Testis (tissue), 3 donors: Measurements from ENCODE around the gene TRMT44. TPM values are rescaled to one million over a fixed set of nuclear protein-coding genes. Genes with fewer than 3 reads are reported as not detected.

Experiments
- DNase-seq: peaks from one replicate; pipeline ENCODE4 v3.0.0-alpha.2; 2019
- H3K27ac ChIP-seq, 2 donors: fragments of 200-600 bp; sonication (generic); one replicate each; pipeline ENCODE4 v1.5.1; 2019
- H3K27me3 ChIP-seq: fragments of 200-600 bp; sonication (generic); one replicate; pipeline ENCODE4 v1.5.1; 2019
- H3K36me3 ChIP-seq: fragments of 200-600 bp; sonication (generic); one replicate; pipeline ENCODE4 v1.5.1; 2017; ENCODE audit warnings: low read depth; ENCODE audit errors: missing control alignments
- H3K4me1 ChIP-seq: fragments of 200-600 bp; sonication (generic); one replicate; pipeline ENCODE4 v1.5.1; 2019
- H3K4me3 ChIP-seq, 2 donors: fragments of 200-600 bp; sonication (generic); one replicate each; pipeline ENCODE4 v1.5.1; 2017 to 2019
- H3K9me3 ChIP-seq: fragments of 200-600 bp; sonication (generic); one replicate; pipeline ENCODE4 v1.5.1; 2017
- CTCF ChIP-seq, 3 experiments: fragments of 450-650 bp in 2 of 3; fragments of 200-600 bp in 1 of 3; sonication (generic) in 1 of 3; IDR thresholded peaks; one replicate each; pipeline ENCODE4 v1.5.1; 2016 to 2019; ENCODE audit warnings: antibody characterized with exemption in 3 of 3, mild to moderate bottlenecking in 2 of 3, moderate library complexity in 1 of 3
- POLR2A ChIP-seq: fragments of 450-650 bp; IDR thresholded peaks from one replicate; pipeline ENCODE4 v1.6.1; 2017; ENCODE audit warnings: antibody characterized with exemption, mild to moderate bottlenecking, moderate library complexity
- WGBS, 2 donors: methylation state at CpG; one replicate each; pipeline ENCODE4 v1.1.5; 2018; 5-methylcytosine and 5-hydroxymethylcytosine counted together
- intact Hi-C: fragments of 100-400 bp; cut with DNase I; formaldehyde crosslinking; loops from one replicate; pipeline ENCODE4 v1.15.1; 2023; ENCODE audit warnings: low total_unique reads
- polyA plus RNA-seq: library from polyadenylated mRNA; stranded (reverse); fragments of 350-450 nt; fragmentation: Illumina TruSeq; extraction: RNeasy Lipid Tissue Mini Kit (QIAGEN cat#74804); gene quantifications from one replicate; pipeline ENCODE4 v1.2.3, GENCODE V29; 2014; ENCODE audit warnings: low read depth, low replicate concordance; ENCODE audit not compliant: insufficient read depth
- total RNA-seq, 2 donors: library from RNA; depleted of rRNA; stranded (reverse); fragments of >200 nt; gene quantifications; one replicate each; pipeline ENCODE4 v1.2.3, GENCODE V29; 2016

TRMT44 gene
- total and polyA plus RNA-seq, 3 donors from 2014 or later = 20.9 to 52.7 (median 41.3) TPM

GRCh38 chr4:8465615-8466611, 25.3 kb downstream of the TRMT44 start:
- intact Hi-C loops = no loop called here
- Histone ChIP-seq H3K4me1 (no peaks in the 10 kb centered on the region), H3K4me3 (no peak overlapping the region), H3K9me3 (no peaks in the 10 kb centered on the region), H3K27me3 (no peaks in the 10 kb centered on the region), H3K27ac (no peak overlapping the region), H3K36me3 (no peaks in the 10 kb centered on the region)
- TF ChIP-seq POLR2A (no peak), CTCF (IDR thresholded peaks at IDR 0.05) (no peak)
- no peak for DNase-seq
- WGBS, 2 donors = 77 to 78% methylated on average over 16 to 30 of the region's 31 CpGs

GRCh38 chr4:8467016-8467415, 26.4 kb downstream of the TRMT44 start:
- Histone ChIP-seq H3K4me1 (peaks cover 1% of the 10 kb centered on the region), H3K27me3 (no peaks in the 10 kb centered on the region), H3K27ac (no peak overlapping the region), H3K4me3 (no peak overlapping the region), H3K9me3 (no peaks in the 10 kb centered on the region), H3K36me3 (no peaks in the 10 kb centered on the region)
- intact Hi-C loops = no loop called here
- no peak for DNase-seq
- TF ChIP-seq POLR2A = no peak
- no peak for TF ChIP-seq CTCF (IDR thresholded peaks at IDR 0.05)
- WGBS, 2 donors = 89 to 92% methylated on average over 14 to 18 of the region's 18 CpGs

- Histone ChIP-seq H3K36me3 (no peaks in the 10 kb centered on the region), H3K27ac (no peak overlapping the region)
These were observed 28.4 kb downstream of the TRMT44 start for GRCh38 chr4:8468746-8469535.

GRCh38 chr4:8469550-8469949, 29.0 kb downstream of the TRMT44 start:
- H3K27ac ChIP-seq = no peak overlapping the region
- DNase-seq = no peak
- no peaks in the 10 kb centered on the region for H3K36me3 ChIP-seq
- peaks cover 23% of the 10 kb centered on the region for H3K4me1 ChIP-seq
- intact Hi-C loops = no loop called here
- no peak overlapping the region for H3K4me3 ChIP-seq
- TF ChIP-seq CTCF (IDR thresholded peaks at IDR 0.05) (no peak), POLR2A (no peak)
- H3K9me3 ChIP-seq = no peaks in the 10 kb centered on the region
- H3K27me3 ChIP-seq = no peaks in the 10 kb centered on the region
- 83 to 91% methylated on average over 12 to 14 of the region's 14 CpGs for WGBS, 2 donors

More at GRCh38 chr4:8468746-8469535, 28.4 kb downstream of the TRMT44 start:
- TF ChIP-seq POLR2A = no peak
- TF ChIP-seq CTCF (IDR thresholded peaks at IDR 0.05) = peak; percentile 76 to 89 (median 82)
- no peaks in the 10 kb centered on the region for H3K9me3 ChIP-seq
- DNase-seq = peak; percentile 73
- H3K27me3 ChIP-seq = no peaks in the 10 kb centered on the region
- intact Hi-C loops = no loop called here
- H3K4me1 ChIP-seq = peaks cover 18% of the 10 kb centered on the region
- 47 to 49% methylated on average over 19 to 21 of the region's 21 CpGs for WGBS, 2 donors
- no peak overlapping the region for H3K4me3 ChIP-seq
